GM18517 (cell line): ENCODE results near the gene LRTM1.

Experiments used
- ATAC-seq: cut with Tn5 transposase; IDR thresholded peaks from one replicate; pipeline ENCODE4 v1.9.1; 2021; ENCODE audit warnings: mild to moderate bottlenecking, moderate library complexity; ENCODE audit not compliant: unreplicated experiment

Gene LRTM1

GRCh38 chr3:54895613-54896012 is 32.2 kb downstream of the LRTM1 start:
- ATAC-seq = no peak

- no peak for ATAC-seq
These were observed 35.7 kb downstream of the LRTM1 start for GRCh38 chr3:54892168-54892567.

GRCh38 chr3:54891540-54891897 is 36.3 kb downstream of the LRTM1 start:
- ATAC-seq = no peak

GRCh38 chr3:54889731-54890130 is 38.1 kb downstream of the LRTM1 start:
- ATAC-seq = no peak

GRCh38 chr3:54888873-54889272 is 39.0 kb downstream of the LRTM1 start:
- no peak for ATAC-seq

GRCh38 chr3:54888162-54888561 is 39.7 kb downstream of the LRTM1 start:
- no peak for ATAC-seq

- ATAC-seq = no peak
These were observed 45.6 kb downstream of the LRTM1 start for GRCh38 chr3:54882129-54882833.

GRCh38 chr3:54878145-54878544 is 49.7 kb downstream of the LRTM1 start:
- no peak for ATAC-seq

- no peak for ATAC-seq
These were observed 50.1 kb downstream of the LRTM1 start for GRCh38 chr3:54877730-54878129.

- no peak for ATAC-seq
These were observed 51.2 kb downstream of the LRTM1 start for GRCh38 chr3:54876694-54877093.

- no peak for ATAC-seq
These were observed 52.1 kb downstream of the LRTM1 start for GRCh38 chr3:54875596-54876268.

- no peak for ATAC-seq
These were observed 52.9 kb downstream of the LRTM1 start for GRCh38 chr3:54874816-54875556.

GRCh38 chr3:54873059-54874010 is 54.5 kb downstream of the LRTM1 start:
- no peak for ATAC-seq

- ATAC-seq = no peak
These were observed 56.0 kb downstream of the LRTM1 start for GRCh38 chr3:54871867-54872266.

GRCh38 chr3:54870423-54870822 is 57.4 kb downstream of the LRTM1 start:
- ATAC-seq = no peak
